ENCODE results near the gene USO1. TPM values are rescaled to one million over a fixed set of nuclear protein-coding genes. Genes with fewer than 3 reads are reported as not detected.

Gene USO1
- total RNA-seq, 1 experiment from 2014 or later: 110 TPM

DNA sequence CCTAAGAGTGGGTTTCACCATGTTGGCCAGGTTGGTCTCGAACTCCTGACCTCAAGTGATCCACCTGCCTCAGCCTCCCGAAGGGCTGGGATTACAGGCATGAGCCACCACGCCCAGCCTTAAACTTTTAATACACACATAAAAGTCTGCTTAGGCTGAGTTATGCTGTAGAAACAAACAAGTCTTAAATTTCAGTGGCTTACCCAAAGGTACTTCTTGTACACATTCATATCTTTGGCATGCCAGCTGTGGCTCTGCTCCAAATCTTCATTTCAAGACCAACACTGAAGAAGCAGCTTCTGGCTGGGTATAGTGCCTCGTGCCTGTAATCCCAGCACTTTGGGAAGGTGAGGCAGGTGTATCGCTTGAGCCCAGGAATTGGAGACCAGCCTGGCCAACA is 97.6 kb downstream of the USO1 start:
- Histone ChIP-seq H3K14ac (ENCODE audit: insufficient read depth, low read length) (no peak overlapping the region), H3K79me1 (ENCODE audit: insufficient read depth, low read depth, low read length, poor library complexity, severe bottlenecking) (no peaks in the 10 kb centered on the region), H2BK12ac (ENCODE audit: insufficient read length, low read depth, low read length) (no peak overlapping the region), H3K27me3 (ENCODE audit: insufficient read depth, low read length) (no peaks in the 10 kb centered on the region), H2BK5ac (ENCODE audit: insufficient read length, low read length) (no peak overlapping the region), H3K9ac (ENCODE audit: extremely low read depth, insufficient read length, low read length) (no peak overlapping the region), H2AK5ac (ENCODE audit: insufficient read length, low read length) (no peak overlapping the region), H3K4ac (ENCODE audit: low read depth, low read length) (no peak overlapping the region), H3T11ph (ENCODE audit: low read length) (no peak overlapping the region), H3K27ac (ENCODE audit: insufficient read length, low read depth, low read length) (no peak overlapping the region), H4K91ac (ENCODE audit: insufficient read length, low read depth, low read length) (no peak overlapping the region), H3K4me1 (ENCODE audit: insufficient read depth, low read length) (no peaks in the 10 kb centered on the region), H4K5ac (ENCODE audit: insufficient read length, low read depth, low read length) (no peak overlapping the region), H3K23ac (ENCODE audit: insufficient read length, low read depth, low read length) (no peak overlapping the region), H3K18ac (ENCODE audit: insufficient read length, low read depth, low read length) (no peak overlapping the region), H2BK15ac (ENCODE audit: low read depth, low read length) (no peak overlapping the region), H4K8ac (replicated peaks; ENCODE audit: insufficient read length, low read depth, low read length) (no peak overlapping the region), H3K4me2 (ENCODE audit: insufficient read depth, insufficient read length, low read length) (no peak overlapping the region), H3K23me2 (ENCODE audit: insufficient read length, low read depth, low read length, poor library complexity, severe bottlenecking) (no peaks in the 10 kb centered on the region), H2BK120ac (ENCODE audit: low read depth, low read length, poor library complexity, severe bottlenecking) (no peak overlapping the region), H2AFZ (ENCODE audit: low read length) (no peak overlapping the region), H3K56ac (ENCODE audit: insufficient read length, low read depth, low read length) (no peak overlapping the region), H3K9me3 (ENCODE audit: control insufficient read depth, low read depth, low read length) (no peaks in the 10 kb centered on the region), H3K79me2 (ENCODE audit: insufficient read depth, low read length) (no peaks in the 10 kb centered on the region), H4K20me1 (ENCODE audit: control insufficient read depth, insufficient read depth, insufficient read length) (no peaks in the 10 kb centered on the region), H2BK20ac (ENCODE audit: low read depth, low read length, poor library complexity, severe bottlenecking) (no peak overlapping the region)
- TF ChIP-seq, protein P1, sequence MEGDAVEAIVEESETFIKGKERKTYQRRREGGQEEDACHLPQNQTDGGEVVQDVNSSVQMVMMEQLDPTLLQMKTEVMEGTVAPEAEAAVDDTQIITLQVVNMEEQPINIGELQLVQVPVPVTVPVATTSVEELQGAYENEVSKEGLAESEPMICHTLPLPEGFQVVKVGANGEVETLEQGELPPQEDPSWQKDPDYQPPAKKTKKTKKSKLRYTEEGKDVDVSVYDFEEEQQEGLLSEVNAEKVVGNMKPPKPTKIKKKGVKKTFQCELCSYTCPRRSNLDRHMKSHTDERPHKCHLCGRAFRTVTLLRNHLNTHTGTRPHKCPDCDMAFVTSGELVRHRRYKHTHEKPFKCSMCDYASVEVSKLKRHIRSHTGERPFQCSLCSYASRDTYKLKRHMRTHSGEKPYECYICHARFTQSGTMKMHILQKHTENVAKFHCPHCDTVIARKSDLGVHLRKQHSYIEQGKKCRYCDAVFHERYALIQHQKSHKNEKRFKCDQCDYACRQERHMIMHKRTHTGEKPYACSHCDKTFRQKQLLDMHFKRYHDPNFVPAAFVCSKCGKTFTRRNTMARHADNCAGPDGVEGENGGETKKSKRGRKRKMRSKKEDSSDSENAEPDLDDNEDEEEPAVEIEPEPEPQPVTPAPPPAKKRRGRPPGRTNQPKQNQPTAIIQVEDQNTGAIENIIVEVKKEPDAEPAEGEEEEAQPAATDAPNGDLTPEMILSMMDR (conservative IDR thresholded peaks at IDR 0.05): no peak
- no peak overlapping the region for H3K27ac Mint-ChIP-seq
- H3K36me3 Mint-ChIP-seq (ENCODE audit: insufficient read depth in 1 of 3, low read depth in 3 of 3): no peaks in the 10 kb centered on the region
- H3K9me3 Mint-ChIP-seq: no peaks in the 10 kb centered on the region
- no CpG with 5 or more reads among the region's 5 CpGs for WGBS (ENCODE audit: extremely low coverage, insufficient read length, low lambda C conversion rate)
- H3K4me1 Mint-ChIP-seq: peaks cover 0 to 4% of the 10 kb centered on the region in 2 experiments; a peak in 1 of 4 replicates
- H3K27me3 Mint-ChIP-seq (ENCODE audit: low read depth): no peaks in the 10 kb centered on the region
- no peak for DNase-seq
- H3K4me3 Mint-ChIP-seq: no peak overlapping the region

Data from H9 (cell line).